GM19463 (cell line): Measurements from ENCODE around the gene CIAO2B.
"Not testable (repeated sequence)": the region's sequence is repeated elsewhere in the genome, so short reads cannot be mapped to it uniquely, and the experiment has no call there.

Source experiments
- ATAC-seq: cut with Tn5 transposase; IDR thresholded peaks from one replicate; pipeline ENCODE4 v1.9.1; 2021; ENCODE audit warnings: mild to moderate bottlenecking, moderate library complexity; ENCODE audit not compliant: unreplicated experiment

The CIAO2B gene

DNA sequence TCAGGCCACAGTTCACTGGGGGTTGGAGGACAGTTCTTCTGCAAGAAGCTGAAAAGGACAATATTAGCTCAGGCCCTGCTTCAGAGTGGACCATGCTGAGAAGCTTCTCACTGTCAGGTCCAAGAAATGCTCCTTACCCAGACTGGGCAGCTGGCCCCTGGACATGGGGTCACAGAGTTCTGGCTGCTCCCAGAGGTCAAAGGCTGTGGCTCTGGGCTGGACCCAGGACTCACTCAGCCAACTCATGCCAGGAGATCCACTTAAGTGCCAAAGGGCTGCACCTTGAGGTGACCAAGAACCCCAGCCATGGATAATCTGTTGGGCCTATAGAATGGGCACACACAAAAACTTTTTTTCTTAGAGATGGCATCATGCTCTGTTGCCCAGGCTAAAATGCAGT, 5.2 kb upstream of the CIAO2B start:
- ATAC-seq, result no peak

DNA sequence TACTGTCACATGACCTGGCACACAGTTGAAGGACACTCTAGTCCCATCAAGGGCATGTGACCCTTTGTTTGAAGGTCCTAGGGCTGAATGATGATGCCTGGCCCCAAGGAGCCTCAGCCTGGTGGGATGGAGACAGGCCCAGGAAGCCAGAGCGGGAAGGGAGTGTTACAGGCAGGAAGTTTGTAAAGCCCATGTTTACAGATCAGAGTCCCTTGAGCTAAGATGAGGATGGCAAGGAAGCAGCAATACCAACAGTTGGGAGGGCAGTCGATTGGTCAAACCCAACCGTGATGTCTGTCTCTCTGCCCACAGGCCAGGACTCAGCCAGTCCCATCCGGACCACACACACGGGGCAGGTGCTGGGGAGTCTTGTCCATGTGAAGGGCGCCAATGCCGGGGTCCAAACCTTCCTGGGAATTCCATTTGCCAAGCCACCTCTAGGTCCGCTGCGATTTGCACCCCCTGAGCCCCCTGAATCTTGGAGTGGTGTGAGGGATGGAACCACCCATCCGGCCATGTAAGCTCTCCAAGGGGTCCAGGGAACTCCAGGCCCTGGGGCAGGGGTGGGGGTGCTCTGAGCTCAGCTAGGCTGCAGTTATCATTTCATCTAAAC, 3.6 kb upstream of the CIAO2B start:
- no peak for ATAC-seq

DNA sequence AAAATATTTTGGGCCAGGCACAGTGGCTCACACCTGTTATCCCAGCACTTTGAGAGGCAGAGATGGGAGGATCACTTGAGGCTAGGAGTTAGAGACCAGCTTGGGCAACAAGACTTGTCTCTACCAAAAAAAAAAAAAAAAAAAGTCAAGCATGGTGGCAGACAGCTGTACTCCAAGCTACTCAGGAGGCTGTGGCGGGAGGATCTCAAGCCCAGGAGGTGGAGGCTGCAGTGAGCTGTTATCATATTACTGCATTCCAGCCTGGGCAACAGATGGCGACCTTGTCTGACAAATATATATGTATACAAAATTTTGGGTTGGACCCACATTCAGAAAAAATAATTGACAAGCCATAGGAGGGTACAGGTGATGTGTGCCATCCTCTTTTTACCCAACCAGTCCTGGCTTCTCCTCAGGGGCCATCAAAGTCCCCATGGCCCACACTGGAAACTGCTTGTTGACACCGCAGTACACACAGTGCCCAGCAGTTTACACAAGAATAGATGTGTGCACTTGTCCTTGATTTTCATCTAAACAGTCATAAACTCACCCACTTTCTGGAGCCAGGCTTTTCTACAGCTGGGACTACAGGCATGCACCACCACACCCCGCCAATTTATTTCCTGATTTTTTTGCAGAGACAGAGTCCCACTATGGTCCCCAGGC, 2.8 kb upstream of the CIAO2B start:
- no peak for ATAC-seq

DNA sequence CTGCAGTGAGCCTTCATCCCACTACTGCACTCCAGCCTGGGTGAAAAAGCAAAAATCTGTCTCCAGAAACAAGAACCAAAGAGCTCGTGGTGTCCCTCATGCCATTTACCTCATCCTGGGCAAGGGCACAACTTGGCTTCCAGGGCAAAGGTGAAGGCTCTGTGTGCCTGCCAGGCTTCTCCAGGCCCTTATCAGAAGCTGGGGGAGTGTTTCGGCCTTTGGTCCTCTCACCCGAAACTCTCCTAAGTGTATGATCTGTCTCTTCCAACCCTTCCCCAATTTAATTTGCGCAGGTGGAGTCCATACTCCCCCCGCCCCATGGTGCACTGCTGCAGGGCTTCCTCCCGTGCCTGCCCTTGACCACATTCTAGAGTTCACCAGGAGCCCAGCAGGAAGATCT, 2.3 kb upstream of the CIAO2B start:
- ATAC-seq, result no peak

DNA sequence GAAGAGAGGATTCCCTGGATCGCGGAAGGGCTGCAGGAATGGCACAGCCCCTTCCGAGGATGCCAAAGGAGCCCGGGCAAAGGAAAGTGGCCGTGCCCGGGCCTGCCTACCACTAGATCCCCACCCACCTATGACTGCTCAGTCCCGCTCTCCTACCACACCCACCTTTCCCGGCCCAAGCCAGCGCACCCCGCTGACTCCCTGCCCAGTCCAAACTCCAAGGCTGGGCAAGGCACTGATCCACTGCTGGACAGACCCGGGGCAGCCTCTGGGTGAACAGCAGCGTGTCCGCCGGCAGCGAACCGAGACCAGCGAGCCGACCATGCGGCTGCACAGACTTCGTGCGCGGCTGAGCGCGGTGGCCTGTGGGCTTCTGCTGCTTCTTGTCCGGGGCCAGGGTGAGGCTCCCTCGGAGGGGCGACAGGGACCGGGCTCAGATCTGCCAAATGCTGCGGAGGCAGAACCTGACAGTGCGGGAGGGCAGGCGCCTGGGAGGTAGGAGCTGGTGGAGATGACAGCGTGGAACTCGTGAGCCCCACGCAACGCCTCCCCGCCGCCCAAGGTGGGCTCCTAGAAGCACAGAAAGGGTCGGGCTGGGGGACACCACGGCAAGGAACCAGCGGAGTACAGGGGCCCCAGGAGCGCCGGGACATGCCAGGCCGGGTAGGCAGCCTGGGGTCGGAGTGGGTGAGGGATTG, 1.3 kb upstream of the CIAO2B start, which contains the start of gene CES2:
Gene CES2 (plus strand): TSS at position 203 of the 698 bp plus-strand sequence. CDS start 120 bp downstream, at position 323.
- ATAC-seq, result no peak

DNA sequence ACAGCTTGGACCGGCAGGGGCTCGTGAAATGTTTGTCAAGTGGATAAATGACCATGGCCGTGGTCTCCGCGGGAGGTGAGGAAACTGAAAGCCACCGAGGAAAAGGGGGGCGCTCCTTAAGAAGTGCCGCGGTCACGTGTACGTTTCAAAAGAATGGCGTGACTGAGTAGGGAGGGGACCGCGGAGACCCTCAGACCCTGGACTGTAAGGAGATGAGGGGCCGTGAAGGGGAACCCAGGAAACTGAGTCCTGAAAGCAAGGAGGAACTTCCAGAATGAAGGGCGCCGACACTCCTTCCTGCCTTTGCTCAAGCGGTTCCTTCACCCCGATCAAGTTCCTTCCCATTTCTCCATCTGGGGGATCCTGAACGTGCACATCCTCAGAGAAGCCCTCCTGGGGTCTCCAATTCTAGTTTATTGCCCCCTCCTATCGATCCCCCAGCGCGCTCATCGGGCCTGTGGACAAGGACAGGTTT, 674 bp upstream of the CIAO2B start:
- ATAC-seq, result not testable (repeated sequence)

DNA sequence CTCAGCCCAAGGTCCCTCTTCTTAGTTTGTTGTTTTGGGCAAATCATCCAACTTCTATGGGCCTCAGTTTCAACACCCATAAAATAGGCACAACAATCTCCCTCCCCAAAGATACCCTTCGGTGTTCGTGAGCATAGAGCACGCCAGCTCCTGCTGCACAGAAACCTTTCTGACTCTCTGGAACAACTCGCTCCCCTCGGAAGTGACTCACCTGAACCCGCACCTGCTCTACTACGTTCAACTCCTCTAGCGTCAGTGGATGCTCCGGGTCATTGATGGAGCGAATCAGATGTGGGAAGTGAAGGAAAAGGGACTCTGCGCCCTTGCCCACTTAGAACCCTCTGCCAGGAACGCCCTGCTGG, 445 bp downstream of the CIAO2B start:
- ATAC-seq, result no peak

DNA sequence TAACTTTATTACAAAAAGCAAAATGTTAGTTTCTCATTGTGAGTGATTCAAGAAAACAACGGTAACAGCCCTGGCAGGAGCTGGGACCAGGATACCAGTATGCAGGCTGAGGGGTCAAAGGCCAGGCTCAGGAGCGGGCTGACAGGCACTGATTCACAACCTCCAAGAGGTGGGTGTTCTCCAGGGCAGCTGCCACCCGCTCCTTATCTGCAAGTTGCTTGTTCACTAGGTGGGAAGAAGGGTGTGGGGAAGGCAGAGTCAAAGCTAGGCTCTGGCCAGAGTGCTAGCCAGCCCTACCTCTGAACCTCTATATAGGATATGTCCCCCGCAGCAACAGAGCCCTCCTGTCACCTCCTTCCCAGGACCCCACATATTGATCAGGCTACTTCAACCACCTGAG, 2.1 kb downstream of the CIAO2B start:
- ATAC-seq, result no peak

DNA sequence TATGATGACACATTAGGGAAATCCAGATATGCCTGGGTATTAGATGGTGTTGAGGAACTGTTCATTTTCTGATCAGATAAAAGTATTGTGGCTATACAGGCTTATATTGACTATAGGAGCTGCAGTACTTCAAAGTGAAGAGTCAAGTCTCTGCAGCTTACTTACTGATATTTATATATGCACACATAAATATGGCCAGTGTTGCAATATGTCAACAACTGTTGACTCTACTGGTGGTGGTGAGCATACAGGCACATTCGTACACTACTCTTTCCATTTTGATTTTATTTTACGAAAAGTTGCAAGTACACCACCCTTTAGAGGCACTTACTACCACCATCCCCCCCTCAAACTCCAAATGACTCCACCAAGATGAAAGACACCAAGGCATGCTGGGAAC, 2.5 kb downstream of the CIAO2B start:
- no peak for ATAC-seq

DNA sequence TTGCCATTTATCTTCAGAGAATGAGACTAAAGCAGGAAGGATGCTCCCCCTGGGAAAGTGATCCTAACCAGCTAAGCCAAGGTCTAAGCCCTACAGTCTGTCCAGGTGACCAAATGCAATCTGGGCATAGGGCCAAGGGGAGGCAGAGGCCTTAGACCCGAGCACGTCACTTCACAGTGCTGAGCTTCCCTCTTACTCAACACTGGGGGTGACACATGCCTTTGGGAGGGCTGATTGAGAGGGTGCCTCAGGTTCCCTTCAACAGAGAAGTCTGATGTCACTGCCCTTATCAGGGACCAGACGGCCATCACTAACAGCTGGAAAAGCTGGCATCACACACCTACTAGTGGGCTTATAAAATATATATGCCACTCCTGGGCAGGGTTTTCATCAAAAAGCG, 4.0 kb downstream of the CIAO2B start:
- no peak for ATAC-seq

DNA sequence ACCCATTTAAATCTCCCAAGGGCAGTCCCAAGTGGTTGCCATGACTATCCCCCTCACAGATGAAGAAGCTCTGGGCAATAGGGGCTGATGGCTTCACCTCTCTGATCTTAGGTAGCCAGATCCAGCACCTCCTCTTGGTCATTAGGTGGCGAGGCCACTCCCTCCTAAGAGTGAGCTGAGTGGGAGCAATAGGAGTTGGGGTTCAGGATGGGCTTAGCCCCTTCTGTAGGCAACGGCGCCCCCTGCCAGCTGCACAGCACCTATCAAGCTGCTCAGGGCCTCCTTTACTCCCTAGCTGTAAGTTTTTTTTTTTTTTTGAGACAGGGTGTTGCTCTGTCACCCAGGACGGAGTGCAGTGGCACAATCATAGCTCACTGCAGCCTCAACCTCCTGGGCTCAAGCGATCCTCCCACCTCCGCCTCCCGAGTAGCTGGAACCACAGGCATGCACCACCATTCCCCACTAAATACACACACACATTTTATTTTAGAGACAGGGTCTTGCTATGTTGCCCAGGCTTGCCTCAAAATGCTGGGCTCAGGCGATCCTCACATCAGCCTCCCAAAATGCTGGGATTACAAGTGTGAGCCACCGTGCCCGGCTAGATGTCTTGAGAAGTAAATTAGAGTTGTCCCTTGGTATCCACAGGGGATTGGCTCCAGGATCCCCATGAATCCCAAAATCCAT, 5.4 kb downstream of the CIAO2B start:
- ATAC-seq, result no peak

DNA sequence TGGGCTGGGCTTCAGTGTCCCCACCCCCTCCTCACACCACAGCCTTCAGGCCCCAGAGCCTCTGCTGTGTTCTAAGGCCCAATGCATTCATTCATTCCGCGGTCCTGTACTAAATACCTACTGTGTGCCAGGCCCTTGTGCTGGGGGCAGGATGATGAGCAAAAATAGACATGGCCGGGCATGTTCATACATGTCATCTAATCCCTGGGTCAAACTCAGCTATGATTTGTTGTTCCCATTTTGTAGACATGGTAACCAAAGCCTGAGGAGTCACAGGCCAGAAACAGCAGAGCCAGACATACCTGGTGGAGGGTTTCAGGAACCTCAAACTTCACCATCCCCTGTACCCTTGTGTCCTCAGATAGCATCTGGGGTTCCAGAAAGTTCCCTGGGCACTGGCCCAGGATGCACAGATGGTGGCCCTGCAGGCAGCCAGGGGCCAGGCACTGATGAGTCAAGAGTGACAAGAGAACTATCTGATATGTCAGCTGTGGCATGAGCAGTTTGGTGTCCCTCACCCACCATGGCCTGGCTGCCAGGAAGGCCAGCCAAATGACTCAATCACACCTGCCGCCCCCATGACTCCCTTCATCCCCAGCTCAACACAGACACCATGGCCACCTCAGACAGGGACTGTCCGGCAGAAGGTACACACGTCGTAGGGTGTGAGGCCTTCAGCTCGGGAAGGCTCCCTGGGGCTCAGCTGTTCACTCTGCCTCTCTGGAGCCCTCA, 6.1 kb downstream of the CIAO2B start:
- ATAC-seq, result no peak

DNA sequence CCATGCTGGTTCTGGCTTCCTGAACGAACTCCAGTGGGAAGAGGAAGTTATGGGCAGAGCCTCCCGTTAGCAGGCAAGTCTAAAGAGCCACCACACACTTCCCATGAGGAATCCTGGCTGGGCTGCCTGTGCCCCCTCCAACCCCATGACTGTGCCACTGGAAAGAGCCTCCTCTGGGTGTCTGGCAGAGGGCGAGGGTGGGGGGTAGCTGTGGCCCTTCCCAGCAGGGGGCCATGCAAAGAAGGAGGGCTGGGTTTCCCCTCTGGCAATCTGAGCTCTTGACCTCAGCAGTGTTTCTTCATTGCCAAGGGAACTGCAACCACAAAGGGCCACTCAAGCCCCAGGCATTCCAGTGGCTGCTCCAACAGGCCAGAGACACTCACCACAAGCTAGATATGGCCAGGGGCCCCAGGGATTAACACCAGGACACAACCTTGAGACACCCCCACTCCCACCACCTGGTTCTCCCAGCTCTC, 7.2 kb downstream of the CIAO2B start:
- no peak for ATAC-seq

DNA sequence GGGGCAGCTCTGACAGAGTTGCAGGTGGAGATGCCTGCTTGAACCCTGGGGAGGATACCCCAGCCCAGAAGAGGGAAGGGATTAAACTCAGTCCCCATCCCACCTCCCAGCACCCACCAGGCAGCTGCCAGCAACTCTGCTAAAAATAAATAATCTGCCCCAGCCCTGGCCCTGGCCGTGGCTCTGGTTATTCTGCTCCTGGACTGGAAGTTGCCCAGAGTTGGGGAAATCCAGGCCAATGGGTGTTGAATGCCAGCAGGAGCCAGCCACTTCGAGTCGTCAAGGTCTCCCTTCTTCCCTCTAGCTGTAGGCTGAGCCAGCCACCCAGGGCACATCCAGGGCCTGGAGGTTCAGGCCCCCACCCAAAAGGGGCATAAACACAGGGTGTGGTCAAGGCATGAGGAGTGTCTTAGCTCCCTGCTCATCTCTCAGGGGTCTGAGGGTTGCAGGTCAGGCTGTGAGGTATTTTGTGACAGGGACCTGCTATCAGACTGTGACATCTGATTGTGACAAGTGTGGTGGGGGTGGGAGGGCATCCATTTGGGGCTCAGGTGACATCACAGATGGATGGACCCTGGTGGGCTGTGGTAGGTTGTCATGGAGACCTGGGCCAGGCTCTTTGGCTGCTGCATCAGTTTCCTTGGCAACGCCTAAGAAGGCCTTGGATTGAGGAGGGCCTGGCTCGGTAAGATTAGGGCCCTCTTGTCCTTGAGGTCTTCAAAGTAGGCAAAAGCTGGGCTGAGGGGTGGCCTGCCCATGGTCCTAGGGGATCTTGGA, 7.8 kb downstream of the CIAO2B start:
- ATAC-seq, result no peak

DNA sequence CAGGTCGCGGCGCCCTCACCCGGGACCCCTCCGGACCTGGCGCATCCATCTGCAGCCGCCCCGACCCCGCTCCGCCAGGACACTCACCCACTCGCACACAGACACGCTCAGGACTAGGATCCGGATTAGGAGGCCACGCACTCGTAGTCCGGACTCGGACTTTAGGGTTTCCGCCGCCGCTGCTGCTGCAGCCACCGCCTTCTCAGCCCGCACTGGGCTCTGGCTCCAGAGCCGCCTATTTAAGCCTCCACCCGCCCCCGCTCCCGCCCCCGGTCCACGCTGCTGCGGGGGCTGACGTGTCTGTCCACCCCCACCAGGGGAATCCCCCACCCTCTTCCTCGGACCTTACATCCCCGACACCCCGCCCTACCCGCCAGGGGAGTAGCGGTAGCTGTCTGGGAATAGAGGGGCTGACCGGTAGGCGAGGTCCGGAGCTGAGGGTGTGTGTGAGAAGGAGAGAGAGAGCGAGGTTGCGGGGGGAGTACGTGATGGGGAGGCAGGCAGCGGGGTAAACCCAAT, 8.8 kb downstream of the CIAO2B start, which contains the start of gene RRAD:
Gene RRAD (minus strand): TSS at position 214 of the 519 bp plus-strand sequence. CDS start 356 bp downstream, outside the sequence.
- ATAC-seq, result no peak

DNA sequence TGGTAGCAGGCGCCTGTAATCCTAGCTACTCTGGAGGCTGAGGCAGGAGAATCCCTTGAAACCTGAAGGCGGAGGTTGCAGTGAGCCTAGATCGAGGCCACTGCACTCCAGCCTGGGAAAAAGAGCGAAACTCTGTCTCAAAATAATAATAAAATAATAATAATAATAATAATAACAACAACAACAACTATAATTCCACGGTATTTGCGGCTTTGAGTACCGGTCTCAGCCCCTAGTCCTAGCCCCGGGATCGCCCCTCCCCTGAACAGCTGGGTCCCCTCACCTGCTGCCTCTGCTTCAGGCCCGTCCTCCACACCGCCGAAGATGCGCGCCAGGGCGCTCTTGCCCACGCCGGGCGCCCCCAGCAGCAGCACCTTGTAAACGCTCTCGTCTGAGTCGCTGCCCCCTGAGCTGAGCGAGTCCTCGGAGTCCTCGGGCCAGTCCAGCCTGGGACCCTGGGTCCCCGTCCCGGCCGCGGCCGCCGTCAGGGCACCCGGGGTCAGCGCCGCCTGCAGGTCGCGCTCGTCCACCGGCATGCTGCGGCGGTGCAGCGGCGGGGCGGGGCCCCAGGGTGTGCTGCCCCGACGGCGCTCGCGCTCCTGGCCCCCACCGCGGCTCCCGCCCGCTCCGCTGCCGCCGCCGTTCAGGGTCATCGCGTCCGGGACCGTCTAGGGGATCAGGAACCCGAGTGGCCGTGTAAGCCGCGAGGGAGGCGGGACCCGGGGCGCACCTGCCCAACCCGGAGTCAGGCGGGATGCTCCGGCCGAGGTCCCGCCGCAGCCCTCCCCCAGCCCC, 9.5 kb downstream of the CIAO2B start:
- ATAC-seq, result peak; percentile 39

DNA sequence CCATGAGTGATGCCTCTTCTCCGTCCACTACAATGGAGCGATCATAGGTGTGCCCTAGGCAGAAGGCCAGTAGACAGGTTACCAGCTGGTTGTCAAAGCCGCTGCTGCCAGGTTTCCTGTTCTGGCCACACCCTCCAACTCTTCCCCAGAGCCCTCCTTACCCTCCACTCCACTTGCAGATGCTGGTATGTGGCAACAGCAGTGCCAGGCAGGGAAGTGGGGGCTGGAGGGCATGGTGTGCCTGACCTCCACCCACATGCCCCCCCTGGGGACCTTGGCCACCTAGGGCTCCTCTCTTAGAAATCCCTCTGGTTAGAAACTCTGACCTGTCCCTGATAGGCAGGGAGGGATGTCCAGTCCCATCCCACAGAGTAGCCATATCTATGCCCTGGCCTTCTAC, 10.3 kb downstream of the CIAO2B start:
- ATAC-seq, result no peak

DNA sequence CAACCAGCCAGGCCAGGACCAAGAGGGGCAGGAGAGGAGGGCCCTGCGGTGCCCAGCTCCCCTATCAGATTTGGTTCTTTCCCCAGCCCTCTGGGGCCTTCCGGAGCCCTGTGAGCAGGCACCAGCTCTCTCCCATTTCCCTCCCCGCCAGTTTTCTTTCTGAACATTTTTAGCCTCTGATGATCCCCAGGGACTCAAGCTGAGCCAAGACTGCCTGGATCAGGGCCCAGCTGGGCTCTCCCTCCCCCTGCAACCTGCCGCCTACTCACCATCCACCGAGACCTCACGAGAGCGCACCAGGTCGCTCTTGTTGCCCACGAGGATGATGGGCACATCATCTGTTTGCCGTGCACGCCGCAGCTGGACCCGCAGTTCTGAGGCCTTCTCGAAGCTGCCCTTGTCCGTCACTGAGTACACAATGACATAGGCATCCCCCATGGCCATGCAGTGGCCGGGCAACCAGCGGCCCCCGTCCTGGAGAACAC, 10.9 kb downstream of the CIAO2B start:
- ATAC-seq, result no peak
